Brain microvascular endothelial cell (primary cell): ENCODE results near the gene CD300A.

ENCODE experiments used
- DNase-seq: peaks from one replicate; pipeline ENCODE4 v3.0.0-alpha.2; 2020
- H3K27ac ChIP-seq: fragments of 250-450 bp; sonication (Bioruptor Pico); 2 replicates; pipeline ENCODE4 v1.5.1; 2020; ENCODE audit warnings: mild to moderate bottlenecking, moderate library complexity
- H3K27me3 ChIP-seq: fragments of 250-450 bp; sonication (Bioruptor Pico); replicated peaks from 2 replicates; pipeline ENCODE4 v1.5.1; 2020; ENCODE audit warnings: mild to moderate bottlenecking
- H3K36me3 ChIP-seq: fragments of 250-450 bp; sonication (Bioruptor Pico); replicated peaks from 2 replicates; pipeline ENCODE4 v1.5.1; 2020; ENCODE audit warnings: mild to moderate bottlenecking
- H3K4me3 ChIP-seq: 2 replicates; pipeline ENCODE4 v1.5.1; 2011; ENCODE audit warnings: low read depth, mild to moderate bottlenecking, control low read depth, low read length, moderate library complexity
- in situ Hi-C: cut with HindIII; loops from 2 replicates; pipeline ENCODE4 v1.10.0; 2017; ENCODE audit warnings: low sequenced_read_pairs, low pct_ligation_motif_present
- TF ChIP-seq, protein P1 (sequence below): IDR thresholded peaks from 2 replicates; pipeline ENCODE4 v1.5.1; 2011; ENCODE audit warnings: low read depth, mild to moderate bottlenecking, moderate library complexity, low read length, control low read depth, inconsistent platforms; ENCODE audit errors: missing control alignments

Gene CD300A

GRCh38 chr17:74447628-74448159, 18.7 kb upstream of the CD300A start:
- no peak for DNase-seq
- Histone ChIP-seq H3K27ac (no peak overlapping the region), H3K4me3 (no peak overlapping the region), H3K27me3 (peaks cover 7% of the 10 kb centered on the region), H3K36me3 (no peaks in the 10 kb centered on the region)
- TF ChIP-seq, protein P1, sequence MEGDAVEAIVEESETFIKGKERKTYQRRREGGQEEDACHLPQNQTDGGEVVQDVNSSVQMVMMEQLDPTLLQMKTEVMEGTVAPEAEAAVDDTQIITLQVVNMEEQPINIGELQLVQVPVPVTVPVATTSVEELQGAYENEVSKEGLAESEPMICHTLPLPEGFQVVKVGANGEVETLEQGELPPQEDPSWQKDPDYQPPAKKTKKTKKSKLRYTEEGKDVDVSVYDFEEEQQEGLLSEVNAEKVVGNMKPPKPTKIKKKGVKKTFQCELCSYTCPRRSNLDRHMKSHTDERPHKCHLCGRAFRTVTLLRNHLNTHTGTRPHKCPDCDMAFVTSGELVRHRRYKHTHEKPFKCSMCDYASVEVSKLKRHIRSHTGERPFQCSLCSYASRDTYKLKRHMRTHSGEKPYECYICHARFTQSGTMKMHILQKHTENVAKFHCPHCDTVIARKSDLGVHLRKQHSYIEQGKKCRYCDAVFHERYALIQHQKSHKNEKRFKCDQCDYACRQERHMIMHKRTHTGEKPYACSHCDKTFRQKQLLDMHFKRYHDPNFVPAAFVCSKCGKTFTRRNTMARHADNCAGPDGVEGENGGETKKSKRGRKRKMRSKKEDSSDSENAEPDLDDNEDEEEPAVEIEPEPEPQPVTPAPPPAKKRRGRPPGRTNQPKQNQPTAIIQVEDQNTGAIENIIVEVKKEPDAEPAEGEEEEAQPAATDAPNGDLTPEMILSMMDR = no peak
- in situ Hi-C loops = no loop called here

DNA sequence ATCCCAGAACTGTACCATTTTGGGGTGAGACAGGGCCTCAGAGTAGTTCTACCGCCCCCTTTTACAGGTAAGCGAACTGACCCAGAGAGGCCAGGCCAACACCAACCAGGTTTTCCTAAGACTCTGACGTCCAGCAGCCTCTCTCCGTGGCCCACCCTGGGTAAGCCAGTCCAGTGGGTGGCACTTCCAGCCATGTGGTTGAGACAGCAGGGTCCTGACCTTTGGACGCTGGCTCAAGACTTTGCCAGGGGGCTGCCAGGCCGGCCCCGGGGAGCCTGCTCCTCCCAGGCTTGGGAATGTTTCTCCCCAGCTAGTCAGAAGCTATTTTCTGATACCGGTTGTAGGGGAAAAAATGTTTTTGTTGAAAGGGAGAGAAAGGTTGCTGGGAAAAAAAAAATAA, 17.7 kb upstream of the CD300A start:
- Histone ChIP-seq H3K27me3 (peaks cover 12% of the 10 kb centered on the region), H3K27ac (no peak overlapping the region), H3K36me3 (no peaks in the 10 kb centered on the region), H3K4me3 (no peak overlapping the region)
- DNase-seq = no peak
- in situ Hi-C loops = no loop called here
- TF ChIP-seq, protein P1 = no peak

GRCh38 chr17:74449306-74449705, 17.1 kb upstream of the CD300A start:
- Histone ChIP-seq H3K27me3 (peaks cover 12% of the 10 kb centered on the region), H3K4me3 (no peak overlapping the region), H3K36me3 (no peaks in the 10 kb centered on the region), H3K27ac (no peak overlapping the region)
- DNase-seq = no peak
- TF ChIP-seq, protein P1 = no peak
- in situ Hi-C loops = no loop called here

GRCh38 chr17:74449773-74450172, 16.7 kb upstream of the CD300A start:
- Histone ChIP-seq H3K4me3 (no peak overlapping the region), H3K36me3 (no peaks in the 10 kb centered on the region), H3K27ac (no peak overlapping the region), H3K27me3 (peaks cover 10% of the 10 kb centered on the region)
- in situ Hi-C loops = no loop called here
- no peak for DNase-seq
- TF ChIP-seq, protein P1 = no peak

DNA sequence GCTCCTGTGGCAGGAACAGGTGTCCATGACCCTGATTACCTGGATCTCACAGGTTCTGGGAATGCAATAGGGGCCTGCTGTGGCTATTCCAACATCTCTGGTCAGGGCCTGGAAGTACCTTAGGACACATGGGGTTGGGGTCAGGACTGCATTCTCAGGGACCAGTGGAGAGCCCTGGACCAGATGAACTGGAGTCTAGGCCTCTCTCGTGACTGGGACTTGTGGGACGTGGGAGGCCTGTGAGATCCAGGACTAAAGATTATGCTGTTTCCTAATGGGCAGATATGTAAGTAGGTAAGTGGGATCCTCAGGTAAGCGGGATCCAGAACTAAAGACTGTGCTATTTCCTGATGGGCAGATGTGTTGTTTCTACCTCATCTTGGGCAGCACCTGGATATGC, 16.2 kb upstream of the CD300A start:
- TF ChIP-seq, protein P1 = no peak
- no peak overlapping the region for H3K4me3 ChIP-seq

DNA sequence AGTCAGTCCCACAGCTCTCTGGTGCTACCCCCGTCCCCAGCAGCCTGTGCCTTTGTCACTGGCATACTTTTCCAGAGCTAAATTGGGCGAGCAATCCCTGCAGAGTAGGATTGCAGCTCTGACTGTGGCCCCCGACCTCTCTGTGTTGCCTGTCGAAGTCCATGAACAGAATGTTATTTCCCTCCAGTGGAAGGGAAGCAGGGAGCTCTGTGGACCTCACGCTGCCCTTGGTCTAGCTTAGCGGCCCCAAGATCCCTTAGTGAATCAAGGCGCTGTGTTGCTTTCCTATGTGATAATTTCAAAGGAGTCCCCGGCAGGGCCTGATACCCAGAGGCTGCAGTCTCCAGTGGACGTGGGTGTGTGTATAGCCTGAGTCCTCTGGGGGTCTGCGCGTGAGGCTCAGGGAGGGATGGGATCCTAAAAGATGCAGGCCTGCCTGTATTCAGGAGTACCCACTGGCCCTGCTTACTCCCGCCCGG, 15.5 kb upstream of the CD300A start:
- DNase-seq = no peak
- H3K36me3 ChIP-seq = no peaks in the 10 kb centered on the region
- in situ Hi-C loops = no loop called here

More for the DNA sequence above, 16.2 kb upstream of the CD300A start:
- no peak for DNase-seq
- Histone ChIP-seq H3K27me3 (peaks cover 10% of the 10 kb centered on the region), H3K36me3 (no peaks in the 10 kb centered on the region), H3K27ac (no peak overlapping the region)
- in situ Hi-C loops = no loop called here

More for the DNA sequence above, 15.5 kb upstream of the CD300A start:
- Histone ChIP-seq H3K27ac (no peak overlapping the region), H3K27me3 (peaks cover 10% of the 10 kb centered on the region), H3K4me3 (no peak overlapping the region)
- TF ChIP-seq, protein P1 = no peak
